HepG2 (cell line): ENCODE data around the gene TOX4.

Experiments
- ESRRA ChIP-seq: sonication (generic); formaldehyde crosslinking; IDR thresholded peaks from 2 replicates; pipeline ENCODE4 v1.5.1; 2020; ENCODE audit warnings: mild to moderate bottlenecking, low read depth, missing genetic modification reagents
- GPN1 ChIP-seq: sonication (generic); formaldehyde crosslinking; IDR thresholded peaks from 2 replicates; pipeline ENCODE4 v1.5.1; 2020; ENCODE audit warnings: missing genetic modification reagents, borderline replicate concordance
- JUN ChIP-seq: sonication (generic); formaldehyde crosslinking; IDR thresholded peaks from 2 replicates; pipeline ENCODE4 v1.4.0; 2020; ENCODE audit warnings: mild to moderate bottlenecking, missing genetic modification reagents
- MBD4 ChIP-seq: IDR thresholded peaks from 2 replicates; pipeline ENCODE4 v1.6.1; 2012; ENCODE audit warnings: low read length, inconsistent platforms, borderline replicate concordance
- MEIS1 ChIP-seq: sonication (generic); formaldehyde crosslinking; IDR thresholded peaks from 2 replicates; pipeline ENCODE4 v1.9.0; 2021; ENCODE audit warnings: mild to moderate bottlenecking, missing genetic modification reagents, moderate library complexity, borderline replicate concordance
- POLR2AphosphoS5 ChIP-seq: IDR thresholded peaks from 2 replicates; pipeline ENCODE4 v1.6.1; 2012; ENCODE audit warnings: low read depth, low read length
- RBM39 ChIP-seq: fragments of 200-400 bp; formaldehyde crosslinking; IDR thresholded peaks from one replicate; pipeline ENCODE4 v1.6.1; 2018; ENCODE audit warnings: antibody characterized with exemption, mild to moderate bottlenecking, low read depth, low read length; ENCODE audit not compliant: poor library complexity, severe bottlenecking
- RNF2 ChIP-seq: fragments of 450-650 bp; conservative IDR thresholded peaks from 2 replicates; pipeline ENCODE4 v1.6.1; 2016; ENCODE audit warnings: low read depth
- YY1 ChIP-seq: IDR thresholded peaks from 2 replicates; pipeline ENCODE4 v1.6.1; 2011; ENCODE audit warnings: low read length, low read depth, moderate library complexity, mild to moderate bottlenecking; ENCODE audit not compliant: insufficient read depth, insufficient replicate concordance
- TF ChIP-seq, protein P1 (sequence below): sonication (generic); formaldehyde crosslinking; IDR thresholded peaks from 2 replicates; pipeline ENCODE4 v1.5.0; 2020; ENCODE audit warnings: mild to moderate bottlenecking, missing genetic modification reagents, moderate library complexity

GRCh38 chr14:21541413-21542074 is 64.5 kb downstream of the TOX4 start:
- TF ChIP-seq MBD4, result no peak
- TF ChIP-seq POLR2AphosphoS5, result no peak
- TF ChIP-seq, protein P1, sequence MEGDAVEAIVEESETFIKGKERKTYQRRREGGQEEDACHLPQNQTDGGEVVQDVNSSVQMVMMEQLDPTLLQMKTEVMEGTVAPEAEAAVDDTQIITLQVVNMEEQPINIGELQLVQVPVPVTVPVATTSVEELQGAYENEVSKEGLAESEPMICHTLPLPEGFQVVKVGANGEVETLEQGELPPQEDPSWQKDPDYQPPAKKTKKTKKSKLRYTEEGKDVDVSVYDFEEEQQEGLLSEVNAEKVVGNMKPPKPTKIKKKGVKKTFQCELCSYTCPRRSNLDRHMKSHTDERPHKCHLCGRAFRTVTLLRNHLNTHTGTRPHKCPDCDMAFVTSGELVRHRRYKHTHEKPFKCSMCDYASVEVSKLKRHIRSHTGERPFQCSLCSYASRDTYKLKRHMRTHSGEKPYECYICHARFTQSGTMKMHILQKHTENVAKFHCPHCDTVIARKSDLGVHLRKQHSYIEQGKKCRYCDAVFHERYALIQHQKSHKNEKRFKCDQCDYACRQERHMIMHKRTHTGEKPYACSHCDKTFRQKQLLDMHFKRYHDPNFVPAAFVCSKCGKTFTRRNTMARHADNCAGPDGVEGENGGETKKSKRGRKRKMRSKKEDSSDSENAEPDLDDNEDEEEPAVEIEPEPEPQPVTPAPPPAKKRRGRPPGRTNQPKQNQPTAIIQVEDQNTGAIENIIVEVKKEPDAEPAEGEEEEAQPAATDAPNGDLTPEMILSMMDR (CRISPR knock-in tag), result no peak
- TF ChIP-seq RNF2, result no peak
- TF ChIP-seq YY1, result no peak
- TF ChIP-seq ESRRA (CRISPR knock-in tag), result no peak
- no peak for TF ChIP-seq GPN1 (CRISPR knock-in tag)
- no peak for TF ChIP-seq JUN
- TF ChIP-seq MEIS1 (CRISPR knock-in tag), result no peak
- no peak for TF ChIP-seq RBM39
